Fibroblast of peridontal ligament (primary cell): Measurements from ENCODE around the gene TMEM221.
A peak's percentile ranks its signal among the peaks of the same experiment; 100 is the strongest.

Experiments
- DNase-seq: peaks from one replicate; pipeline ENCODE4 v3.0.0-alpha.2; 2010; ENCODE audit errors: extremely low read depth

Gene TMEM221

DNA sequence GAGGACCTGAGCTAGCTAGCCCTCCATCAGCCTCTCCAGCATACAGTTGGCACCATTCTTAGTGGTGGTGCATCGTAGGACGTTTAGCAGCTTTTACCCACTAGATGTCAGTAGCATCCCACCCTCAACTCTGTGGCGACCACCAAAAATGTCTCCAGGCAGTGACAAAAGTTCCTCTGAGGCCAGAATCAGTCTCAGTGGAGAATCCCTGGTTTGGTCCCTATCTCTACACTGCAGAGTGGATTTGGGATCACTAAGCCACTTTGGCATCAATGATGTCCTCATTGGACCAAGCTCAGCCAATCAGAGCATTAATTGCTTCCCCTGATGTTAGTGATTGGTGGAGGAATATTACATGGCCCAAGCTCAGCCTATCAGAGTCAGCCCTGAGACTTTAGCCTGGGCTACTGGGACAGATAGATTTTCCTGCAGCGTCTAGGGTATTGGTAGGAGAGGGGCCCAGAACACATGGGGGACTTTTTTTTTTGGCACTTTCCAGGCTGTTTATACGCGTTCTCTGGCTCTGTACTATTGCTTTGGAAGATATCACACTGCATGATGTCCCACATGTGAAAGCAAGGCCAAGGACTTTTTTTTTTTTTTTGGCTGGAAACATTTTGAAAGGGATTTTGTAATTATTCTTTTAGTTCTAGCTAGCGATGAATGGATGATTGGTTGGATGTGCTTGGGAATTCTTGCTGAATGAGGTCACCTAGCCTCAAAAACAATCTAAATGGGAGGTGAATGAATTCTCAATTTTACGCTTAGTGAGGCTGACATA is 7.0 kb downstream of the TMEM221 start:
- DNase-seq = peak; percentile 20

- DNase-seq = no peak
Measured at GRCh38 chr19:17436874-17437267, 11.6 kb downstream of the TMEM221 start.

DNA sequence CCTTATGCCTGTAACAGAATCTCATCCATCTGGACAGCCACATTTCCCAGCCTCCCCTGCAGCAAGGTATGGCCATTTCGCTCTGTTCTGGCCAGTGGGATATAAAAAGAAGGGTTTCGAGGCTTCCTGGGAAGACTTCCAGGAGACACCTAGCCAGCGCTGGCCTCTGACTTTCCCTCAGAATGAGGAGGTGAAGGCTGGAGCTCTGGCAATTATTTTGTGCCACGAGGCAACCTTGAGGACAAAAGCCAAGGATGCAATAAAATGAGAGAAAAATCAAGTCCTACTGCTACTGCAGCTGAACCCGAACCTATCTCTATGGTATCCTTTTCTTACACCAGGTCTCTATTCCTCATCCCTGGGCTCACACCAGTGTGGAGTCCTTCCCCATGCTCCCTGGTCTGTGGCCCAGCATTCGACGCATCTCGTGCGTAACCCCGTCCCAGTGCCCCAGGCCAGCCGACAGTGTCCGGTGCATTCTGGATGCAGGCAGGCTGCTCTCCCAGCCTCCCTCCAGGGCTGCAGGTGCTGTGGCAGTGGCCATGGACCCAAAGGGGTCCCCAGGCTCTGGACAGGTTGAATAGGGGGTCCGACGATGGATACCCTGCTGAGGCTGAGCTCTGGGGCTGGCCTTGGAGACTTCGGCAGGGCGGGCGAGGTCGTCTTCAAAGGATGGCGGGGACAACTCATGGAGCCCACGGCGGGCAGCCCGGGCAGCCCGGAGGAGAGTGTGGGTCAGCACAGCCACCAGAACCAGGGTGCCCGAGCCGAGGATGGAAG is 12.2 kb downstream of the TMEM221 start:
- no peak for DNase-seq

- no peak for DNase-seq
Measured at GRCh38 chr19:17435218-17435617, 13.2 kb downstream of the TMEM221 start.

GRCh38 chr19:17431417-17431816 is 17.1 kb downstream of the TMEM221 start:
- no peak for DNase-seq

- no peak for DNase-seq
Measured at GRCh38 chr19:17429641-17430113, 18.8 kb downstream of the TMEM221 start.

DNA sequence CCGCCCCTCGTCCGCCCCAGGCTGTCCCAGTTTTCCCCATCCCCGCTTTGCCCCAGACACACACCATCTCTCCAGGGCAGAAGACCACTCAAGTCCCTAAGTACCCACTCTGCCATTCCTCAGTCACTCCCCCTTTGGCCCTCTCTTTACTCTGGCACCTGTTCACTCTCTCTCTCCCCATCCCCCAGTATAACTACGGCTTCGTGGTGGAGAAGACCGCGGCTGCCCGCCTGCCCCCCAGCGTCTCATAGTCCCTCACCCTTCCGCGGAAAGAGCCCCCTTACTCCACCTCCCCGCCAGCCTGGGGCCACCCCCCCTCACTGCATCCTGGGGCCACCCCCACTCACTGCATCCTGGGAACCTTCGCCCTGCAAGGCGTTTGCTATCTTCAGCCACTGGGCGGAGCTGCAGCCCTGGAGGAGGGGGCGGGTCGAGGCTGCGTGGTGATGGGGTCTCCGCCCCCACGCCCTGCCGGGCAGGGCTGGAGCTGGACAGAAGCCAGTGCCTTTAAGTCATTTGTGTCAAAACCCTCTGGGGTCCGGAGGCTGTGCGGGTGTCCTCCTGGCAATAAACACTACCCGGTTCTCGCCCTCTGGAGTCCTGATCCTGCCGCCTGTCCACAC is 23.6 kb downstream of the TMEM221 start:
- no peak for DNase-seq

DNA sequence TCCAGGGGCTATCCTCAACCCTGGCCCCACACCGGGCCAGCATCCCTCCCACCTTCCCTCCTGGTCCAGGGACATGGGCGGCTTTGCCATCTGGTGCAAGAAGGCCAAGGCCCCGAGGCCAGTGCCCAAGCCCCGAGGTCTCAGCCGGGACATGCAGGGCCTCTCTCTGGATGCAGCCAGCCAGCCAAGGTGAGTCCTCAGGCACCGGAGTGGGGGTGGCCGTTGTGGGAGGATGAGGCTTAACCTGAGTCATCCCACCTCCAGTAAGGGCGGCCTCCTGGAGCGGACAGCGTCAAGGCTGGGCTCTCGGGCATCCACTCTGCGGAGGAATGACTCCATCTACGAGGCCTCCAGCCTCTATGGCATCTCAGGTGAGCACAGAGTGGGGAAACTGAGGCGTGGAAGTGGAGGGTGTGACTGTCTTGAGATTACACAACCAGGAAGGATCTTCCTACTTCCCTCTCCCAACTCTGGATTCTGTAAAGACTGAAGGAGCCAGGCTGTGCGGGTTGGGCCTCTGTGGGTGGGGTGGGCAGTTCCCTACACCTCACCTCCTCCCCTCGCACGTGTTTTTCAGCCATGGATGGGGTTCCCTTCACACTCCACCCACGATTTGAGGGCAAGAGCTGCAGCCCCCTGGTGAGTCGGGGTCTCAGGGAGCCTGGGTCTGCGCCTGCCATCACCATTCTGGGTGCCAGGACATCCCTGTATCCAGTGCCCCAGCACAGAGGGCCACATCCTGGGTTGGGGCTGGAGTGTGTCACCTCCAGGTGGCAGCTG is 24.8 kb downstream of the TMEM221 start:
- DNase-seq = no peak

DNA sequence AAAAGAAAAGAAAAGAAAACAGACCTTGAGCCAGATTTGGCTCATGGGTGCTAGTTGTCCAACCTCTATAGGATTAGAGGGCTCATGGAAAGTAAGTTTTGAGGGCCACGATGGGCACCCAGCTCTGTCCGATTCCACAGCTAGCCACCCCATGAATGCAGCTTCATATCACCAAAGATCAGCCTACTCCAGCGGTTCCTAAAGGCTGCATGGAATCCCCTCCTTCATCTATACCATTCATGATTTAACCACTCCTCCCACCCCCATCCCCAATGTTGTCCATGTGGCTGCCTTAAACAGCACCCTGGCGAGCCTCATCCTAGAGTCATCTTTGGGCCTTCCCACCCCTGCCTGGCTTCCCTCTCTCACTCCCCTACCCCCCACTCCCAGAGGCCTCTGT is 26.5 kb downstream of the TMEM221 start:
- DNase-seq = no peak

DNA sequence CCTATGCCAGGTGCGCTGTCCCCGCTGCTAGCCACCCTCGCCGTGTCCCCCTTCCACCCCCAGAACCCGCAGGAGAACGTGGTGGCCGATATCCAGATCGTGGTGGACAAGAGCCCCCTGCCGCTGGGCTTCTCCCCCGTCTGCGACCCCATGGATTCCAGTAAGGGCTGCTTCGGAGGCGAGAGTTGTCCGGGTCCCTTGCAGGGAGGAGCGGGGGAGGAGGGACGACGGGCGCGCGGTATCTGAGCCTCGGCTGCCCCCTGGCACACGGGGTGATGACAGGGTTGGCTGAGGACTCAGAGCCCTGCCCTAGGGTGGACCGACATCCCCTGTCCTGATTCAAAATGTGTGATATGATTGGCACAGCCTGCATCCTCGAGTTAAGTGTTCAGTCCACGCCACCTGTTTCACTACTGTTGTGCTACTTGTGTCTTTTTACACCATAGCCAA is 28.0 kb downstream of the TMEM221 start:
- DNase-seq = no peak

DNA sequence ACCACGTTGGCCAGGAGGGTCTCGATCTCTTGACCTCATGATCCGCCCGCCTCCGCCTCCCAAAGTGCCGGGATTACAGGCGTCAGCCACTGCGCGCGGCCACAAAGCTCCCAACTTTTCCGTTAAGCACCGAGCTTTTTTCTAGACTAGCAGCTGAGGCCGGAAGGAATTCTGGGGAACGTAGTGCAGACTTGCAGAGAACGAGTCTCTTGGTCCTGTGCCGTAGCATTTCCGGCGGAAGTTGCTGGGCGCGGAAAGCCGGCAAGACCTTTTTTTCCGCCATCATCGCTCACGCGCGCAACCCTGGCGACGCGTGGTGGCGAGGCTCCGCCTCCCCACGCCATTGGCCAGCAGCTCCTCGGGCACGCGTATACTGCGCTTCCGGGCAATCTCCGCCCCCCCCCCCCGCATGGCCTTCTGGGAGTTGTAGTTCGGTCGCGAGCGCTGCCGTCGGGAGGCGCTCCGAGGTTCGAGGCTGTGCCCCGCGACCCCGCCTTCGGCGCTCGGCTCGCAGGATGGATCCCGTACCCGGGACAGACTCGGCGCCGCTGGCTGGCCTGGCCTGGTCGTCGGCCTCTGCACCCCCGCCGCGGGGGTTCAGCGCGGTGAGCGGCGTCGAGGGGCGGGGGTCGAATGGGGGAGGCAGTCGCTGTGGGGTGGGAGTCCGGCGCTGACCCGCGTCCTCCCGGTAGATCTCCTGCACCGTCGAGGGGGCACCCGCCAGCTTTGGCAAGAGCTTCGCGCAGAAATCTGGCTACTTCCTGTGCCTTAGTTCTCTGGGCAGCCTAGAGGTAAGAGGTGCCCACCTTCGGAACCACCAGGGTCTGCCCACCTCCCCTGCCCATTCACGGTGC is 28.6 kb downstream of the TMEM221 start, which contains the start of gene MVB12A:
Gene MVB12A, plus strand, starts transcription at position 427 of the 854 bp plus-strand sequence. Its CDS starts 89 bp downstream, at position 516.
- DNase-seq = peak; percentile 99

DNA sequence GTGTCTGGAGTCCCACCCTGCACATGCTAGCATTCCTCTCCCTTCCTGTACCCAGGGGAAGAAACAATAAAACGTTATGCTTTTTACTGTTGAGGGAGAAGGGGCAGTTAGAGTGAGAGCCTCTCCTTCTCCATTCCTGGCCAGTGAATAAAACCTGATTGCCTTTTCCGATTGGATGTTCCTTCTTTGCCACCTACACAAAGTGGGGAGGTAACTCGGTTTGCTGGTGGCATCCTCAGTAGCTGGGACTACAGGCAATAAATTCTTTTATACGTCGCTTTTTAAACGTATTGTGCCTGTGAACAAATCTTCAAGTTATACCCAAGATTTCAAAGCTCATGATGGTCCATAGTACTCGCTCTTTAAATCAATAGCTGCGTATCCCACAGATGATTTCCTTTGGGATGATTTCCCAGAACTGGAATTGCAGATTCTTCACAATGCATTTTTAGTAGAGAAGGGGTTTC is 29.3 kb downstream of the TMEM221 start:
- no peak for DNase-seq

GRCh38 chr19:17418710-17419109 is 29.8 kb downstream of the TMEM221 start:
- no peak for DNase-seq

- no peak for DNase-seq
Measured at GRCh38 chr19:17415121-17415520, 33.3 kb downstream of the TMEM221 start.

DNA sequence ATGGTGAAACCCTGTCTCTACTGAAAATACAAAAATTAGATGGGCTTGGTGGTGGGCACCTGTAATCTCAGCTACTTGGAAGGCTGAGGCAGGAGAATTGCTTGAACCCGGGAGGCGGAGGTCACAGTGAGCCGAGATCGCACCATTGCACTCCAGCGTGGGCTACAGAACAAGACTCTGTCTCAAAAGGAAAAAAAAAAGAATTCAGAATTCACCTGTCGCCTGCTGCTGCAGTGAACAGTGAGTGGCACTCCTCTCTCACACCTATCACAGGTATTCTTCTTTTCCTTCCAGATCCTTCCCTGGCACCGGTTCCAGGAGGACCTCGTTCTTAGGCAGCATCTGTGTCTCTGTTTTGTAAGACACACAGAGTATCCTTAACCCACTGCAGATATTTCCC is 34.4 kb downstream of the TMEM221 start:
- DNase-seq = no peak

DNA sequence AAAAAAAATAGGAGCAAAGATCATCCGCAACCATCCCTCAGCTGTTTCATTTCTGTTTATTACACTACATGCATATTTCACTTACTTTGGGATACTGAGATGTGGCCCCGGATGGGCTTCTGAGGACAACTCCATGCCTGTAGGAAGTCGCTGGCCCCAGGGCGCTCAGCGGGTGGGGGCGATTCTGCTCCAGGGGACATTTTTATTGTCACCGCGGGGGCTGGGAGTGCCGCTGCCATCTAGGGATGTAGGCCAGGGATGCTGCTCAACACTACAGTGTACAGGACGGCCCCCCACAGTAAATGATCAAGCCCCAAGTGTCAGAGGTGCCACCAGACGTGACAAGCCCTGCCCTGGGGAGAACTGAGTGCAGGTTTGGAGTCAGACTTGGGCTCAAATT is 36.7 kb downstream of the TMEM221 start:
- no peak for DNase-seq

DNA sequence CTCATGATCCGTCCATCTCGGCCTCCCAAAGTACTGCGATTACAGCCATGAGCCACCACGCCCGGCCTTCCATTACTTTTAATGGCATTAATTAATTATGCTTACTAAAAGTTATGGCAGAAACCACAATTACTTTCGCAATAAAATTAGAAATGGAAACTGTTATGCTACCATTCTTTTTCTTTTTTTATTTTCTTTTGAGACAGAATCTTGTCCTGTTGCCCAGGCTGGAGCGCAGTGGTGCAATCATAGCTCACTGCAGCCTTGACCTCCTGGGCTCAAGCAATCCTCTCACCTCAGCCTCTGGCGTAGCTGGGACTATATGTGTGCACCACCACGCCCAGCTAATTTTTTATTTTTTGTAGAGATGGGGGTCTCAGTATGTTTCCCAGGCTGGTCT is 38.5 kb downstream of the TMEM221 start:
- DNase-seq = no peak

GRCh38 chr19:17406887-17407196 is 41.6 kb downstream of the TMEM221 start:
- DNase-seq = no peak

GRCh38 chr19:17406046-17406886 is 42.2 kb downstream of the TMEM221 start:
- no peak for DNase-seq
